Large intestine (tissue), 3 donors: ENCODE data around the gene NTM. TPM values are rescaled to one million over a fixed set of nuclear protein-coding genes. Genes with fewer than 3 reads are reported as not detected.

Source experiments
- DNase-seq, 2 donors: peaks; one replicate each; pipeline versions ENCODE4 v3.0.0 to v3.0.0-alpha.2; 2013
- H3K27ac ChIP-seq: one replicate; pipeline ENCODE4 v1.5.1; 2013; ENCODE audit warnings: low read length
- H3K27me3 ChIP-seq: 2 replicates; pipeline ENCODE4 v1.6.1; 2013; ENCODE audit warnings: low read length; ENCODE audit not compliant: control insufficient read depth, insufficient read depth
- H3K36me3 ChIP-seq: 2 replicates; pipeline ENCODE4 v1.6.1; 2013; ENCODE audit warnings: low read length; ENCODE audit not compliant: control insufficient read depth, insufficient read depth
- H3K4me1 ChIP-seq: one replicate; pipeline ENCODE4 v1.6.1; 2013; ENCODE audit warnings: low read length; ENCODE audit not compliant: control insufficient read depth, insufficient read depth
- H3K4me3 ChIP-seq: one replicate; pipeline ENCODE4 v1.5.1; 2013; ENCODE audit warnings: low read length
- H3K9me3 ChIP-seq: one replicate; pipeline ENCODE4 v1.6.1; 2013; ENCODE audit warnings: mild to moderate bottlenecking, low read depth, low read length, moderate library complexity; ENCODE audit not compliant: control insufficient read depth
- WGBS: methylation state at CpG from one replicate; pipeline ENCODE4 v1.1.5; 2013; ENCODE audit warnings: low lambda C conversion rate; ENCODE audit not compliant: insufficient coverage; 5-methylcytosine and 5-hydroxymethylcytosine counted together
- polyA plus RNA-seq: library from polyadenylated mRNA; unstranded; fragments of 120-200 nt; gene quantifications from one replicate; pipeline ENCODE4 v1.2.1, GENCODE V29; 2013

Gene NTM
- polyA plus RNA-seq, 1 donor = 17.2 TPM

GRCh38 chr11:132343445-132344175 lies 973.2 kb downstream of the NTM start:
- no peaks in the 10 kb centered on the region for H3K4me1 ChIP-seq
- H3K27me3 ChIP-seq = no peaks in the 10 kb centered on the region
- WGBS = no CpG with 5 or more reads among the region's 5 CpGs
- H3K9me3 ChIP-seq = no peaks in the 10 kb centered on the region
- no peaks in the 10 kb centered on the region for H3K36me3 ChIP-seq
- DNase-seq = no peak
- H3K4me3 ChIP-seq = no peak overlapping the region
- no peak overlapping the region for H3K27ac ChIP-seq

GRCh38 chr11:132346558-132347148 lies 976.2 kb downstream of the NTM start:
- WGBS = no CpG with 5 or more reads among the region's 6 CpGs
- H3K4me3 ChIP-seq = no peak overlapping the region

GRCh38 chr11:132347156-132348090 lies 977.0 kb downstream of the NTM start:
- Histone ChIP-seq H3K27ac (no peak overlapping the region), H3K27me3 (no peaks in the 10 kb centered on the region), H3K9me3 (no peaks in the 10 kb centered on the region), H3K36me3 (no peaks in the 10 kb centered on the region), H3K4me3 (no peak overlapping the region), H3K4me1 (no peaks in the 10 kb centered on the region)
- DNase-seq = no peak
- whole genome bisulfite sequencing = no CpG with 5 or more reads among the region's 22 CpGs

More at GRCh38 chr11:132346558-132347148, 976.2 kb downstream of the NTM start:
- Histone ChIP-seq H3K4me1 (no peaks in the 10 kb centered on the region), H3K36me3 (no peaks in the 10 kb centered on the region), H3K9me3 (no peaks in the 10 kb centered on the region), H3K27me3 (no peaks in the 10 kb centered on the region), H3K27ac (no peak overlapping the region)
- DNase-seq = no peak

- DNase-seq = no peak
- no peaks in the 10 kb centered on the region for H3K27me3 ChIP-seq
- 90% methylated on average over 2 of the region's 7 CpGs for WGBS
- no peak overlapping the region for H3K27ac ChIP-seq
- H3K4me3 ChIP-seq = no peak overlapping the region
- no peaks in the 10 kb centered on the region for H3K4me1 ChIP-seq
- no peaks in the 10 kb centered on the region for H3K9me3 ChIP-seq
- H3K36me3 ChIP-seq = no peaks in the 10 kb centered on the region
Measured at GRCh38 chr11:132349811-132350733, 979.7 kb downstream of the NTM start.

GRCh38 chr11:132351050-132351449 lies 980.6 kb downstream of the NTM start:
- H3K27me3 ChIP-seq = no peaks in the 10 kb centered on the region
- DNase-seq = no peak
- no peak overlapping the region for H3K4me3 ChIP-seq
- no peak overlapping the region for H3K27ac ChIP-seq
- no peaks in the 10 kb centered on the region for H3K4me1 ChIP-seq
- no peaks in the 10 kb centered on the region for H3K9me3 ChIP-seq
- WGBS = no CpG with 5 or more reads among the region's 7 CpGs
- no peaks in the 10 kb centered on the region for H3K36me3 ChIP-seq

GRCh38 chr11:132352497-132352896 lies 982.1 kb downstream of the NTM start:
- Histone ChIP-seq H3K27ac (no peak overlapping the region), H3K4me1 (no peaks in the 10 kb centered on the region), H3K4me3 (no peak overlapping the region), H3K36me3 (no peaks in the 10 kb centered on the region), H3K27me3 (no peaks in the 10 kb centered on the region), H3K9me3 (no peaks in the 10 kb centered on the region)
- no peak for DNase-seq
- no CpG with 5 or more reads among the region's 8 CpGs for WGBS

- no peaks in the 10 kb centered on the region for H3K4me1 ChIP-seq
- 80% methylated on average over 1 of the region's 15 CpGs for WGBS
- H3K36me3 ChIP-seq = no peaks in the 10 kb centered on the region
- no peak overlapping the region for H3K4me3 ChIP-seq
- H3K27ac ChIP-seq = no peak overlapping the region
- H3K9me3 ChIP-seq = no peaks in the 10 kb centered on the region
- H3K27me3 ChIP-seq = no peaks in the 10 kb centered on the region
- no peak for DNase-seq
Measured at GRCh38 chr11:132353255-132353654, 982.8 kb downstream of the NTM start.

GRCh38 chr11:132357811-132358572 lies 987.6 kb downstream of the NTM start:
- Histone ChIP-seq H3K9me3 (no peaks in the 10 kb centered on the region), H3K4me1 (no peaks in the 10 kb centered on the region), H3K27me3 (no peaks in the 10 kb centered on the region), H3K36me3 (no peaks in the 10 kb centered on the region), H3K27ac (no peak overlapping the region), H3K4me3 (no peak overlapping the region)
- no peak for DNase-seq
- WGBS = 100% methylated on average over 1 of the region's 13 CpGs

- Histone ChIP-seq H3K9me3 (no peaks in the 10 kb centered on the region), H3K27ac (no peak overlapping the region), H3K4me3 (no peak overlapping the region), H3K36me3 (no peaks in the 10 kb centered on the region), H3K27me3 (no peaks in the 10 kb centered on the region), H3K4me1 (no peaks in the 10 kb centered on the region)
- no peak for DNase-seq
- 72% methylated on average over 2 of the region's 4 CpGs for WGBS
Measured at GRCh38 chr11:132358573-132358953, 988.1 kb downstream of the NTM start.
